Measurements from ENCODE around the gene STK4. TPM values are rescaled to one million over a fixed set of nuclear protein-coding genes. Genes with fewer than 3 reads are reported as not detected.

The STK4 gene
- total RNA-seq, 2 donors from 2014 or later: 17.8 to 23.6 TPM

GRCh38 chr20:45049904-45050471 is 83.7 kb downstream of the STK4 start:
- DNase-seq: no peak
- Histone ChIP-seq H3K27me3 (no peaks in the 10 kb centered on the region), H3K9me3 (no peaks in the 10 kb centered on the region), H3K4me3 (no peak overlapping the region), H3K36me3 (replicated peaks in 1 of 2; ENCODE audit: insufficient read depth in 1 of 2, low read depth in 2 of 2) (no peaks in the 10 kb centered on the region), H3K27ac (no peak overlapping the region), H3K4me1 (no peaks in the 10 kb centered on the region)
- intact Hi-C loops (cut with DNase I): loop anchor here (10.0 kb wide), 1 partner anchor 265 kb away; no protein-coding TSS in a partner anchor
- TF ChIP-seq POLR2A (IDR thresholded peaks at IDR 0.05): no peak
- no peak for TF ChIP-seq CTCF (IDR thresholded peaks at IDR 0.05)
- WGBS, 2 donors: 66 to 79% methylated on average over 5 of the region's 5 CpGs
- no peak for ATAC-seq

- no peak for ATAC-seq
- WGBS, 2 donors: 76 to 84% methylated on average over 3 of the region's 3 CpGs
Observed at GRCh38 chr20:45051204-45052060, 85.1 kb downstream of the STK4 start.

GRCh38 chr20:45052698-45053429 is 86.6 kb downstream of the STK4 start:
- intact Hi-C loops (cut with DNase I): no loop called here
- Histone ChIP-seq H3K9me3 (no peaks in the 10 kb centered on the region), H3K4me1 (peaks cover 14% of the 10 kb centered on the region), H3K36me3 (replicated peaks in 1 of 2; ENCODE audit: insufficient read depth in 1 of 2, low read depth in 2 of 2) (no peaks in the 10 kb centered on the region), H3K27ac (no peak overlapping the region), H3K4me3 (no peak overlapping the region), H3K27me3 (no peaks in the 10 kb centered on the region)
- 67 to 71% methylated on average over 7 of the region's 7 CpGs for WGBS, 2 donors
- TF ChIP-seq POLR2A (IDR thresholded peaks at IDR 0.05) (no peak), CTCF (IDR thresholded peaks at IDR 0.05) (no peak)
- ATAC-seq (no peak), DNase-seq (no peak)

More at GRCh38 chr20:45051204-45052060, 85.1 kb downstream of the STK4 start:
- intact Hi-C loops (cut with DNase I): no loop called here
- Histone ChIP-seq H3K36me3 (replicated peaks in 1 of 2; ENCODE audit: insufficient read depth in 1 of 2, low read depth in 2 of 2) (no peaks in the 10 kb centered on the region), H3K4me3 (no peak overlapping the region), H3K4me1 (peaks cover 5% of the 10 kb centered on the region), H3K9me3 (no peaks in the 10 kb centered on the region), H3K27ac (no peak overlapping the region), H3K27me3 (no peaks in the 10 kb centered on the region)
- TF ChIP-seq CTCF (IDR thresholded peaks at IDR 0.05) (no peak), POLR2A (IDR thresholded peaks at IDR 0.05) (no peak)
- DNase-seq: no peak

GRCh38 chr20:45053430-45054351 is 87.4 kb downstream of the STK4 start:
- H3K27ac ChIP-seq: no peak overlapping the region
- no peak overlapping the region for H3K4me3 ChIP-seq
- H3K27me3 ChIP-seq: no peaks in the 10 kb centered on the region
- no peak for ATAC-seq
- intact Hi-C loops (cut with DNase I): no loop called here
- DNase-seq: no peak
- TF ChIP-seq CTCF (IDR thresholded peaks at IDR 0.05): no peak
- no peak for TF ChIP-seq POLR2A (IDR thresholded peaks at IDR 0.05)
- peaks cover 14% of the 10 kb centered on the region for H3K4me1 ChIP-seq
- no peaks in the 10 kb centered on the region for H3K9me3 ChIP-seq
- WGBS, 2 donors: 86 to 94% methylated on average over 8 of the region's 8 CpGs
- H3K36me3 ChIP-seq (replicated peaks in 1 of 2; ENCODE audit: insufficient read depth in 1 of 2, low read depth in 2 of 2): no peaks in the 10 kb centered on the region
